Loucy (cell line): Measurements from ENCODE around the gene PTPMT1.
"Not testable (repeated sequence)": the region's sequence is repeated elsewhere in the genome, so short reads cannot be mapped to it uniquely, and the experiment has no call there.

Source experiments
- H2AFZ ChIP-seq: fragments of 200-600 bp; sonication (generic); 2 replicates; pipeline ENCODE4 v1.6.0; 2016; ENCODE audit warnings: antibody characterized with exemption, mild to moderate bottlenecking, low read length, moderate library complexity
- H3F3A ChIP-seq: fragments of 200-600 bp; 2 replicates; pipeline ENCODE4 v1.6.0; 2016; ENCODE audit warnings: antibody characterized with exemption, low read depth, mild to moderate bottlenecking
- H3K27me3 ChIP-seq: fragments of 200-600 bp; sonication (generic); 2 replicates; pipeline ENCODE4 v1.6.1; 2014; ENCODE audit warnings: low read length, mild to moderate bottlenecking; ENCODE audit not compliant: insufficient read depth, poor library complexity, severe bottlenecking
- H3K36me3 ChIP-seq: fragments of 200-600 bp; sonication (generic); 2 replicates; pipeline ENCODE4 v1.6.1; 2016; ENCODE audit warnings: low read length; ENCODE audit not compliant: insufficient read depth
- H3K4me1 ChIP-seq: fragments of 200-600 bp; sonication (generic); 2 replicates; pipeline ENCODE4 v1.5.1; 2014; ENCODE audit warnings: low read length, mild to moderate bottlenecking; ENCODE audit not compliant: insufficient read depth, poor library complexity, severe bottlenecking
- H3K4me2 ChIP-seq: fragments of 200-600 bp; sonication (generic); 2 replicates; pipeline ENCODE4 v1.6.0; 2014; ENCODE audit warnings: antibody characterized with exemption, low read length, low read depth, mild to moderate bottlenecking; ENCODE audit not compliant: poor library complexity, severe bottlenecking
- H3K4me3 ChIP-seq: fragments of 200-600 bp; sonication (generic); 2 replicates; pipeline ENCODE4 v1.5.1; 2014; ENCODE audit warnings: low read length, mild to moderate bottlenecking, mixed read lengths; ENCODE audit not compliant: poor library complexity, severe bottlenecking
- H3K79me2 ChIP-seq: fragments of 200-600 bp; sonication (generic); 2 replicates; pipeline ENCODE4 v1.6.1; 2014; ENCODE audit warnings: low read length; ENCODE audit not compliant: insufficient read depth
- H3K9ac ChIP-seq: fragments of 200-600 bp; sonication (generic); 2 replicates; pipeline ENCODE4 v1.6.0; 2014; ENCODE audit warnings: mild to moderate bottlenecking, low read depth, low read length, moderate library complexity; ENCODE audit not compliant: poor library complexity, severe bottlenecking
- H3K9me2 ChIP-seq: fragments of 200-600 bp; sonication (generic); replicated peaks from 2 replicates; pipeline ENCODE4 v1.6.1; 2016; ENCODE audit warnings: low read depth, low read length, mixed read lengths
- H3K9me3 ChIP-seq: fragments of 200-600 bp; sonication (generic); 2 replicates; pipeline ENCODE4 v1.6.1; 2014; ENCODE audit warnings: mild to moderate bottlenecking, antibody characterized with exemption, low read length, low read depth; ENCODE audit not compliant: insufficient read depth
- H4K20me1 ChIP-seq: fragments of 200-600 bp; sonication (generic); 2 replicates; pipeline ENCODE4 v1.6.0; 2014; ENCODE audit warnings: antibody characterized with exemption, low read length, mild to moderate bottlenecking; ENCODE audit not compliant: insufficient read depth, poor library complexity, severe bottlenecking
- CTCF ChIP-seq: fragments of 200-600 bp; sonication (generic); conservative IDR thresholded peaks from 2 replicates; pipeline ENCODE4 v1.5.1; 2014; ENCODE audit warnings: mild to moderate bottlenecking, antibody characterized with exemption, low read length
- EZH2phosphoT487 ChIP-seq: fragments of 200-600 bp; IDR thresholded peaks from 2 replicates; pipeline ENCODE4 v1.6.1; 2018; ENCODE audit warnings: antibody characterized with exemption, mild to moderate bottlenecking, moderate library complexity, borderline replicate concordance

The PTPMT1 gene

GRCh38 chr11:47518212-47518964 is 47.0 kb upstream of the PTPMT1 start:
- H3K9me3 ChIP-seq: no peaks in the 10 kb centered on the region
- TF ChIP-seq CTCF (no peak), EZH2phosphoT487 (no peak)
- H3K79me2 ChIP-seq: peaks cover 92% of the 10 kb centered on the region
- peaks cover 83% of the 10 kb centered on the region for H4K20me1 ChIP-seq
- no peaks in the 10 kb centered on the region; the same call in 1 of the 2 replicates for H3K36me3 ChIP-seq
- H3K9me2 ChIP-seq: no peaks in the 10 kb centered on the region
- peaks cover 11% of the 10 kb centered on the region; the same call in 1 of the 2 replicates for H3F3A ChIP-seq
- no peaks in the 10 kb centered on the region for H3K27me3 ChIP-seq
- H3K9ac ChIP-seq: peak overlapping the region; percentile 42
- H3K4me3 ChIP-seq: peak overlapping the region; percentile 36
- H3K4me1 ChIP-seq: peaks cover 49% of the 10 kb centered on the region
- H2AFZ ChIP-seq: no peak overlapping the region
- H3K4me2 ChIP-seq: peak overlapping the region; percentile 56

GRCh38 chr11:47523490-47524225 is 41.7 kb upstream of the PTPMT1 start:
- Histone ChIP-seq H3K4me2 (peak overlapping the region; percentile 48), H2AFZ (no peak overlapping the region), H3K9ac (peak overlapping the region; percentile 17), H3F3A (peaks cover 12% of the 10 kb centered on the region; the same call in 1 of the 2 replicates), H3K9me2 (no peaks in the 10 kb centered on the region), H3K36me3 (peaks cover 24% of the 10 kb centered on the region; the same call in 1 of the 2 replicates), H3K27me3 (no peaks in the 10 kb centered on the region), H3K9me3 (no peaks in the 10 kb centered on the region), H3K79me2 (peaks cover 93% of the 10 kb centered on the region), H4K20me1 (peaks cover 85% of the 10 kb centered on the region), H3K4me3 (peak overlapping the region; percentile 32), H3K4me1 (peaks cover 37% of the 10 kb centered on the region)
- TF ChIP-seq EZH2phosphoT487 (no peak), CTCF (no peak)

GRCh38 chr11:47524291-47524874 is 41.0 kb upstream of the PTPMT1 start:
- H3K4me3 ChIP-seq: peak overlapping the region; percentile 32
- TF ChIP-seq EZH2phosphoT487 (no peak), CTCF (no peak)
- no peaks in the 10 kb centered on the region for H3K9me2 ChIP-seq
- H3K36me3 ChIP-seq: peaks cover 26% of the 10 kb centered on the region; the same call in 1 of the 2 replicates
- no peaks in the 10 kb centered on the region for H3K27me3 ChIP-seq
- peak overlapping the region; percentile 48 for H3K4me2 ChIP-seq
- peaks cover 92% of the 10 kb centered on the region for H4K20me1 ChIP-seq
- H3K9me3 ChIP-seq: no peaks in the 10 kb centered on the region
- H3F3A ChIP-seq: peaks cover 8% of the 10 kb centered on the region; the same call in 1 of the 2 replicates
- H3K4me1 ChIP-seq: peaks cover 32% of the 10 kb centered on the region
- peak overlapping the region; percentile 17 for H3K9ac ChIP-seq
- no peak overlapping the region for H2AFZ ChIP-seq
- peaks cover 100% of the 10 kb centered on the region for H3K79me2 ChIP-seq

- Histone ChIP-seq H3K36me3 (peaks cover 36% of the 10 kb centered on the region; the same call in 1 of the 2 replicates), H4K20me1 (peaks cover 94% of the 10 kb centered on the region), H3K79me2 (peaks cover 100% of the 10 kb centered on the region), H3K4me1 (peaks cover 22% of the 10 kb centered on the region)
- not testable (repeated sequence) for H3K27me3 ChIP-seq, H3F3A ChIP-seq, H2AFZ ChIP-seq, H3K9me2 ChIP-seq, H3K4me2 ChIP-seq, H3K9me3 ChIP-seq, H3K9ac ChIP-seq, H3K4me3 ChIP-seq
Observed at GRCh38 chr11:47526032-47526431, 39.4 kb upstream of the PTPMT1 start.
